Coronary artery (tissue), 2 donors: ENCODE data around the gene FLRT2.

ENCODE experiments used
- DNase-seq: peaks from one replicate; pipeline ENCODE4 v3.0.0-alpha.2; 2017; ENCODE audit warnings: low spot score
- H3K27ac ChIP-seq, 2 donors: fragments of 200-600 bp; sonication (generic); one replicate each; pipeline ENCODE4 v1.5.1; 2016 to 2019
- H3K4me3 ChIP-seq: fragments of 200-600 bp; sonication (generic); 2 replicates; pipeline ENCODE4 v1.5.1; 2016; ENCODE audit warnings: mild to moderate bottlenecking, moderate library complexity
- CTCF ChIP-seq: fragments of 200-600 bp; sonication (generic); IDR thresholded peaks from one replicate; pipeline ENCODE4 v1.5.1; 2019; ENCODE audit warnings: antibody characterized with exemption

The FLRT2 gene

GRCh38 chr14:85556267-85556666 is 26.3 kb downstream of the FLRT2 start:
- H3K4me3 ChIP-seq: no peak overlapping the region
- no peak for DNase-seq
- H3K27ac ChIP-seq: no peak overlapping the region
- no peak for TF ChIP-seq CTCF

- no peak for DNase-seq
- no peak for TF ChIP-seq CTCF
- H3K27ac ChIP-seq: no peak overlapping the region
- H3K4me3 ChIP-seq: no peak overlapping the region
These were observed 28.6 kb downstream of the FLRT2 start for GRCh38 chr14:85558505-85558904.

- no peak overlapping the region for H3K4me3 ChIP-seq
- TF ChIP-seq CTCF: no peak
- no peak overlapping the region for H3K27ac ChIP-seq
- no peak for DNase-seq
These were observed 32.7 kb downstream of the FLRT2 start for GRCh38 chr14:85562630-85563029.

GRCh38 chr14:85564841-85565527 is 35.0 kb downstream of the FLRT2 start:
- no peak for DNase-seq
- no peak overlapping the region for H3K27ac ChIP-seq
- TF ChIP-seq CTCF: no peak
- H3K4me3 ChIP-seq: no peak overlapping the region

GRCh38 chr14:85565862-85566296 is 35.9 kb downstream of the FLRT2 start:
- TF ChIP-seq CTCF: no peak
- Histone ChIP-seq H3K27ac (peak overlapping the region in 1 of 2 donors; percentile 35), H3K4me3 (no peak overlapping the region)
- no peak for DNase-seq

GRCh38 chr14:85566603-85567002 is 36.7 kb downstream of the FLRT2 start:
- peak overlapping the region in 1 of 2 donors; percentile 35 for H3K27ac ChIP-seq

More at GRCh38 chr14:85566603-85567002, 36.7 kb downstream of the FLRT2 start:
- no peak for DNase-seq
- no peak overlapping the region for H3K4me3 ChIP-seq
- TF ChIP-seq CTCF: no peak
